Pancreas (tissue), 10 donors: ENCODE results near the gene TFB2M. TPM values are rescaled to one million over a fixed set of nuclear protein-coding genes. Genes with fewer than 3 reads are reported as not detected.
"Not testable (repeated sequence)": the region's sequence is repeated elsewhere in the genome, so short reads cannot be mapped to it uniquely, and the experiment has no call there.

Source experiments
- ATAC-seq, 4 donors: fragments of 200-7000 bp; cut with Tn5 transposase; one replicate each; pipeline versions ENCODE4 v1.8.0 to v1.9.1; 2020; ENCODE audit warnings: mild to moderate bottlenecking in 4 of 4, moderate library complexity in 4 of 4
- DNase-seq, 6 donors: peaks; one replicate each; pipeline ENCODE4 v3.0.0-alpha.2; 2020
- FAIRE-seq: peaks from 2 replicates; lab custom pipeline; 2012; peaks lifted over from hg19 to GRCh38; lab: Jason Lieb, UNC
- H3K27ac ChIP-seq, 4 donors: fragments of 200-600 bp; sonication (generic); 1 replicate in 3 of 4; 2 replicates in 1 of 4; pipeline versions ENCODE4 v1.5.0 to v1.8.0; 2020
- H3K27me3 ChIP-seq, 4 donors: fragments of 200-600 bp; one replicate each; pipeline ENCODE4 v1.8.0; 2021
- H3K36me3 ChIP-seq, 3 donors: fragments of 200-600 bp; sonication (generic) in 1 of 3; one replicate each; pipeline versions ENCODE4 v1.5.0 to v1.8.0; 2020 to 2021
- H3K4me1 ChIP-seq, 3 donors: fragments of 200-600 bp; one replicate each; pipeline ENCODE4 v1.8.0; 2021
- H3K4me3 ChIP-seq, 4 donors: fragments of 200-600 bp; sonication (generic) in 2 of 4; one replicate each; pipeline versions ENCODE4 v1.5.0 to v1.8.0; 2020 to 2021
- H3K9me3 ChIP-seq, 4 donors: fragments of 200-600 bp; one replicate each; pipeline ENCODE4 v1.8.0; 2021
- CTCF ChIP-seq, 4 donors: fragments of 200-600 bp; sonication (generic) in 3 of 4; IDR thresholded peaks; one replicate each; pipeline versions ENCODE4 v1.5.0 to v1.8.0; 2021; ENCODE audit warnings: antibody characterized with exemption in 4 of 4
- whole genome bisulfite sequencing, 2 donors: extraction: QIAGEN DNeasy Blood & Tissue Kit; methylation state at CpG; one replicate each; pipeline ENCODE4 v1.1.7; 2013; 5-methylcytosine and 5-hydroxymethylcytosine counted together
- intact Hi-C, 3 donors: fragments of 100-400 bp; cut with DNase I; formaldehyde crosslinking; loops; one replicate each; pipeline versions ENCODE4 v1.11.1 to v1.14.2; 2022
- polyA plus RNA-seq, 2 donors: library from polyadenylated mRNA; stranded (reverse); fragments of 200-250 nt; gene quantifications; one replicate each; pipeline ENCODE4 v1.2.3, GENCODE V29; 2013
- total RNA-seq, 6 donors: library from RNA; stranded (reverse); fragmentation: NEBNext Ultra II Directional in 4 of 6; extraction: Animal tissue kit (Norgen Biotek cat#: 25700) in 4 of 6; gene quantifications; one replicate each; pipeline versions ENCODE4 v1.2.1 to v1.2.4, GENCODE V29; 2021 to 2023
- donor health status: healthy with polysubstance abuse.
- donor health status: DM: no; HTN: no; CAD: no; lungs with moderate emphysema.
- donor health status: DM: no; HTN: no; CAD: no.
- donor health status: control.
- donor health status: control.
- donor health status: Bipolar disorder and iron deficiency.
- donor health status: DM: yes; HTN: yes; CAD: no.
- donor health status: DM: no; HTN: no; CAD: no.
- donor health status: DM: no; HTN: no; CAD: no.
- donor health status: DM: yes; HTN: yes; CAD: no.

TFB2M gene
- total and polyA plus RNA-seq, 8 donors = 3.3 to 9.5 (median 7.1) TPM

GRCh38 chr1:246607462-246607861 is 41.4 kb upstream of the TFB2M start:
- Histone ChIP-seq H3K4me1 (peaks cover 0 to 5% (median 3%) of the 10 kb centered on the region in 3 donors), H3K27me3 (no peaks in the 10 kb centered on the region), H3K4me3 (no peak overlapping the region), H3K36me3 (no peaks in the 10 kb centered on the region), H3K9me3 (no peaks in the 10 kb centered on the region), H3K27ac (no peak overlapping the region)
- WGBS, 2 donors = 91 to 94% methylated on average over 19 of the region's 19 CpGs
- DNase-seq = no peak
- ATAC-seq = no peak
- FAIRE-seq = no peak
- no peak for TF ChIP-seq CTCF (IDR thresholded peaks at IDR 0.05)
- intact Hi-C loops = no loop called here

- DNase-seq, intact Hi-C loops, H3K27me3 ChIP-seq, FAIRE-seq, ATAC-seq, H3K4me1 ChIP-seq, H3K36me3 ChIP-seq, H3K27ac ChIP-seq, H3K9me3 ChIP-seq, H3K4me3 ChIP-seq: not testable (repeated sequence)
- 98 to 99% methylated on average over 19 of the region's 19 CpGs for WGBS, 2 donors
Measured at GRCh38 chr1:246605231-246605630, 39.2 kb upstream of the TFB2M start.

GRCh38 chr1:246602194-246602593 is 36.1 kb upstream of the TFB2M start:
- Histone ChIP-seq H3K27ac (no peak overlapping the region), H3K4me1 (no peaks in the 10 kb centered on the region), H3K9me3 (no peaks in the 10 kb centered on the region), H3K36me3 (no peaks in the 10 kb centered on the region), H3K4me3 (no peak overlapping the region), H3K27me3 (no peaks in the 10 kb centered on the region)
- no peak for TF ChIP-seq CTCF (IDR thresholded peaks at IDR 0.05)
- ATAC-seq = peak in 2 of 4 donors; percentile 39 to 42
- WGBS, 2 donors = 73 to 84% methylated on average over 3 of the region's 3 CpGs
- FAIRE-seq = no peak
- intact Hi-C loops = no loop called here
- no peak for DNase-seq

- TF ChIP-seq CTCF (IDR thresholded peaks at IDR 0.05) = no peak
- WGBS, 2 donors = 46 to 50% methylated on average over 2 of the region's 2 CpGs
- FAIRE-seq (no peak), ATAC-seq (no peak), DNase-seq (no peak)
- no peaks in the 10 kb centered on the region for H3K36me3 ChIP-seq
- no peak overlapping the region for H3K4me3 ChIP-seq
- H3K9me3 ChIP-seq = no peaks in the 10 kb centered on the region
- intact Hi-C loops = no loop called here
- no peaks in the 10 kb centered on the region for H3K4me1 ChIP-seq
- H3K27ac ChIP-seq = no peak overlapping the region
- no peaks in the 10 kb centered on the region for H3K27me3 ChIP-seq
Measured at GRCh38 chr1:246600579-246600978, 34.5 kb upstream of the TFB2M start.

- no peak for TF ChIP-seq CTCF (IDR thresholded peaks at IDR 0.05)
- H3K4me3 ChIP-seq = no peak overlapping the region
- H3K27ac ChIP-seq = no peak overlapping the region
- intact Hi-C loops = no loop called here
- no peak for ATAC-seq
- WGBS, 2 donors = 76 to 81% methylated on average over 4 of the region's 4 CpGs
- H3K9me3 ChIP-seq = no peaks in the 10 kb centered on the region
- no peaks in the 10 kb centered on the region for H3K36me3 ChIP-seq
- no peaks in the 10 kb centered on the region for H3K4me1 ChIP-seq
- FAIRE-seq = no peak
- no peak for DNase-seq
- no peaks in the 10 kb centered on the region for H3K27me3 ChIP-seq
Measured at GRCh38 chr1:246599315-246599714, 33.3 kb upstream of the TFB2M start.
